ENCODE data around the gene FAM131B. TPM values are rescaled to one million over a fixed set of nuclear protein-coding genes. Genes with fewer than 3 reads are reported as not detected.

Gene FAM131B
- total and polyA plus RNA-seq, 2 experiments from 2014 or later = 0.87 to 1.9 TPM

- TF ChIP-seq CTCF (IDR thresholded peaks at IDR 0.05; ENCODE audit: poor library complexity) (no peak), EZH2 (IDR thresholded peaks at IDR 0.05; ENCODE audit: borderline replicate concordance) (no peak), EZH2phosphoT487 (IDR thresholded peaks at IDR 0.05; ENCODE audit: low read depth, severe bottlenecking, unreplicated experiment) (no peak)
- Histone ChIP-seq H3K79me2 (no peaks in the 10 kb centered on the region), H3K9me2 (replicated peaks; ENCODE audit: insufficient read depth) (no peaks in the 10 kb centered on the region), H3K4me2 (no peak overlapping the region), H3K27me3 (no peaks in the 10 kb centered on the region), H3K9me3 (ENCODE audit: low read depth) (no peaks in the 10 kb centered on the region), H3K36me3 (replicated peaks; ENCODE audit: insufficient read depth, low read depth) (no peaks in the 10 kb centered on the region), H3K4me3 (no peak overlapping the region), H3K27ac (no peak overlapping the region), H2AFZ (no peak overlapping the region), H3K4me1 (ENCODE audit: insufficient read depth) (peaks cover 35% of the 10 kb centered on the region), H4K20me1 (ENCODE audit: insufficient read depth, poor library complexity, severe bottlenecking) (no peaks in the 10 kb centered on the region)
- DNase-seq (ENCODE audit: low spot score) = no peak
- 68% methylated on average over 21 of the region's 21 CpGs for WGBS (ENCODE audit: low lambda C conversion rate, missing lambda C conversion rate)
Observed at GRCh38 chr7:143395187-143396149, 33.0 kb upstream of the FAM131B start.

- H3K9me2 ChIP-seq (replicated peaks; ENCODE audit: insufficient read depth) = no peaks in the 10 kb centered on the region
- H3K27me3 ChIP-seq = no peaks in the 10 kb centered on the region
- no peak overlapping the region for H3K27ac ChIP-seq
- 91% methylated on average over 6 of the region's 6 CpGs for WGBS (ENCODE audit: low lambda C conversion rate, missing lambda C conversion rate)
- H3K9me3 ChIP-seq (ENCODE audit: low read depth) = no peaks in the 10 kb centered on the region
- no peak overlapping the region for H3K4me2 ChIP-seq
- H3K79me2 ChIP-seq = no peaks in the 10 kb centered on the region
- H2AFZ ChIP-seq = no peak overlapping the region
- no peak for TF ChIP-seq CTCF (IDR thresholded peaks at IDR 0.05; ENCODE audit: poor library complexity)
- no peak for TF ChIP-seq EZH2 (IDR thresholded peaks at IDR 0.05; ENCODE audit: borderline replicate concordance)
- no peak for TF ChIP-seq EZH2phosphoT487 (IDR thresholded peaks at IDR 0.05; ENCODE audit: low read depth, severe bottlenecking, unreplicated experiment)
- H3K4me3 ChIP-seq = no peak overlapping the region
- H3K36me3 ChIP-seq (replicated peaks; ENCODE audit: insufficient read depth, low read depth) = no peaks in the 10 kb centered on the region
- peaks cover 35% of the 10 kb centered on the region for H3K4me1 ChIP-seq (ENCODE audit: insufficient read depth)
- no peak for DNase-seq (ENCODE audit: low spot score)
- no peaks in the 10 kb centered on the region for H4K20me1 ChIP-seq (ENCODE audit: insufficient read depth, poor library complexity, severe bottlenecking)
Observed at GRCh38 chr7:143394777-143395176, 32.3 kb upstream of the FAM131B start.

- DNase-seq (ENCODE audit: low spot score) = no peak
- H2AFZ ChIP-seq = no peak overlapping the region
- TF ChIP-seq EZH2phosphoT487 (IDR thresholded peaks at IDR 0.05; ENCODE audit: low read depth, severe bottlenecking, unreplicated experiment) (no peak), EZH2 (IDR thresholded peaks at IDR 0.05; ENCODE audit: borderline replicate concordance) (no peak), CTCF (IDR thresholded peaks at IDR 0.05; ENCODE audit: poor library complexity) (no peak)
- H4K20me1 ChIP-seq (ENCODE audit: insufficient read depth, poor library complexity, severe bottlenecking) = no peaks in the 10 kb centered on the region
- H3K27ac ChIP-seq = no peak overlapping the region
- 95% methylated on average over 6 of the region's 6 CpGs for WGBS (ENCODE audit: low lambda C conversion rate, missing lambda C conversion rate)
- no peaks in the 10 kb centered on the region for H3K9me2 ChIP-seq (replicated peaks; ENCODE audit: insufficient read depth)
- H3K4me1 ChIP-seq (ENCODE audit: insufficient read depth) = peaks cover 35% of the 10 kb centered on the region
- H3K79me2 ChIP-seq = no peaks in the 10 kb centered on the region
- no peak overlapping the region for H3K4me2 ChIP-seq
- H3K36me3 ChIP-seq (replicated peaks; ENCODE audit: insufficient read depth, low read depth) = no peaks in the 10 kb centered on the region
- H3K9me3 ChIP-seq (ENCODE audit: low read depth) = no peaks in the 10 kb centered on the region
- no peak overlapping the region for H3K4me3 ChIP-seq
- H3K27me3 ChIP-seq = no peaks in the 10 kb centered on the region
Observed at GRCh38 chr7:143394068-143394467, 31.6 kb upstream of the FAM131B start.

All from hepatocyte (in vitro differentiated cells).